ENCODE measurements around the gene BPIFB1. TPM values are rescaled to one million over a fixed set of nuclear protein-coding genes. Genes with fewer than 3 reads are reported as not detected.

BPIFB1 gene
- total RNA-seq (under 1 TPM in 1 of 2 donors, not detected in 1; 0.28 TPM), polyA plus RNA-seq (ENCODE audit: insufficient read length in 2 of 2) (under 1 TPM; 0.13 to 0.36 TPM)
- long read RNA-seq, donor 1: 0 reads
- long read RNA-seq, donor 2: 0 reads
- long read RNA-seq, donor 3: 0 reads
- long read RNA-seq, donor 4: 0 reads

- H3K27ac ChIP-seq (ENCODE audit: low read depth, low read length): no peak within 1 kb of the TSS
- DNase-seq (ENCODE audit: low read depth in 4 of 6, low spot score in 6 of 6): no peak
- no peak within 1 kb of the TSS for H3K4me3 ChIP-seq (ENCODE audit: low read depth, low read length)
- no peaks in the 10 kb centered on the region for H3K36me3 ChIP-seq (ENCODE audit: control insufficient read depth, insufficient read depth, low read length)
- no peaks in the 10 kb centered on the region for H3K9me3 ChIP-seq (ENCODE audit: control insufficient read depth, insufficient read depth, low read length)
- WGBS (ENCODE audit: insufficient coverage): 90% methylated on average over 11 of the region's 13 CpGs
- peaks cover 23% of the 10 kb centered on the region for H3K4me1 ChIP-seq (ENCODE audit: control insufficient read depth, insufficient read depth, low read length)
- peaks cover 2% of the 10 kb centered on the region for H3K27me3 ChIP-seq (ENCODE audit: control insufficient read depth, insufficient read depth, low read length)
Measured at GRCh38 chr20:33282991-33283555, at the start of gene BPIFB1. Gene BPIFB1 (plus strand): TSS chr20:33283214. CDS start chr20:33286074, 2,860 bp downstream.

- WGBS (ENCODE audit: insufficient coverage): 86% methylated on average over 1 of the region's 2 CpGs
- H3K4me3 ChIP-seq (ENCODE audit: low read depth, low read length): no peak overlapping the region
- no peaks in the 10 kb centered on the region for H3K4me1 ChIP-seq (ENCODE audit: control insufficient read depth, insufficient read depth, low read length)
- no peak for DNase-seq (ENCODE audit: low read depth in 4 of 6, low spot score in 6 of 6)
- H3K27me3 ChIP-seq (ENCODE audit: control insufficient read depth, insufficient read depth, low read length): peaks cover 5% of the 10 kb centered on the region
- H3K27ac ChIP-seq (ENCODE audit: low read depth, low read length): no peak overlapping the region
- no peaks in the 10 kb centered on the region for H3K9me3 ChIP-seq (ENCODE audit: control insufficient read depth, insufficient read depth, low read length)
- H3K36me3 ChIP-seq (ENCODE audit: control insufficient read depth, insufficient read depth, low read length): no peaks in the 10 kb centered on the region
Measured at GRCh38 chr20:33234050-33234449, 49.0 kb upstream of the BPIFB1 start.

- no peaks in the 10 kb centered on the region for H3K9me3 ChIP-seq (ENCODE audit: control insufficient read depth, insufficient read depth, low read length)
- no peak within 1 kb of the TSS for H3K27ac ChIP-seq (ENCODE audit: low read depth, low read length)
- WGBS (ENCODE audit: insufficient coverage): 92% methylated on average over 3 of the region's 5 CpGs
- peaks cover 5% of the 10 kb centered on the region for H3K27me3 ChIP-seq (ENCODE audit: control insufficient read depth, insufficient read depth, low read length)
- H3K4me1 ChIP-seq (ENCODE audit: control insufficient read depth, insufficient read depth, low read length): no peaks in the 10 kb centered on the region
- no peaks in the 10 kb centered on the region for H3K36me3 ChIP-seq (ENCODE audit: control insufficient read depth, insufficient read depth, low read length)
- no peak within 1 kb of the TSS for H3K4me3 ChIP-seq (ENCODE audit: low read depth, low read length)
- no peak for DNase-seq (ENCODE audit: low read depth in 4 of 6, low spot score in 6 of 6)
Measured at GRCh38 chr20:33235696-33236095, 47.3 kb upstream of the BPIFB1 start, which contains the start of gene BPIFA1. Gene BPIFA1 (plus strand): TSS chr20:33235996. CDS start chr20:33237712, 1,716 bp downstream.

- DNase-seq (ENCODE audit: low read depth in 4 of 6, low spot score in 6 of 6): no peak
- Histone ChIP-seq H3K27me3 (ENCODE audit: control insufficient read depth, insufficient read depth, low read length) (peaks cover 5% of the 10 kb centered on the region), H3K27ac (ENCODE audit: low read depth, low read length) (no peak overlapping the region), H3K4me1 (ENCODE audit: control insufficient read depth, insufficient read depth, low read length) (no peaks in the 10 kb centered on the region), H3K4me3 (ENCODE audit: low read depth, low read length) (no peak overlapping the region), H3K36me3 (ENCODE audit: control insufficient read depth, insufficient read depth, low read length) (no peaks in the 10 kb centered on the region), H3K9me3 (ENCODE audit: control insufficient read depth, insufficient read depth, low read length) (no peaks in the 10 kb centered on the region)
- WGBS (ENCODE audit: insufficient coverage): 80% methylated on average over 1 of the region's 1 CpG
Measured at GRCh38 chr20:33236351-33236750, 46.7 kb upstream of the BPIFB1 start.

- no peaks in the 10 kb centered on the region for H3K36me3 ChIP-seq (ENCODE audit: control insufficient read depth, insufficient read depth, low read length)
- peaks cover 5% of the 10 kb centered on the region for H3K27me3 ChIP-seq (ENCODE audit: control insufficient read depth, insufficient read depth, low read length)
- DNase-seq (ENCODE audit: low read depth in 4 of 6, low spot score in 6 of 6): no peak
- no peak overlapping the region for H3K27ac ChIP-seq (ENCODE audit: low read depth, low read length)
- no peak overlapping the region for H3K4me3 ChIP-seq (ENCODE audit: low read depth, low read length)
- 75% methylated on average over 6 of the region's 6 CpGs for WGBS (ENCODE audit: insufficient coverage)
- no peaks in the 10 kb centered on the region for H3K9me3 ChIP-seq (ENCODE audit: control insufficient read depth, insufficient read depth, low read length)
- no peaks in the 10 kb centered on the region for H3K4me1 ChIP-seq (ENCODE audit: control insufficient read depth, insufficient read depth, low read length)
Measured at GRCh38 chr20:33237989-33238388, 45.0 kb upstream of the BPIFB1 start.

GRCh38 chr20:33239418-33239817 lies 43.6 kb upstream of the BPIFB1 start:
- DNase-seq (ENCODE audit: low read depth in 4 of 6, low spot score in 6 of 6): no peak
- H3K9me3 ChIP-seq (ENCODE audit: control insufficient read depth, insufficient read depth, low read length): no peaks in the 10 kb centered on the region
- no peak overlapping the region for H3K27ac ChIP-seq (ENCODE audit: low read depth, low read length)
- peaks cover 5% of the 10 kb centered on the region for H3K27me3 ChIP-seq (ENCODE audit: control insufficient read depth, insufficient read depth, low read length)
- H3K4me3 ChIP-seq (ENCODE audit: low read depth, low read length): no peak overlapping the region
- H3K36me3 ChIP-seq (ENCODE audit: control insufficient read depth, insufficient read depth, low read length): no peaks in the 10 kb centered on the region
- no peaks in the 10 kb centered on the region for H3K4me1 ChIP-seq (ENCODE audit: control insufficient read depth, insufficient read depth, low read length)
- no CpG with 5 or more reads among the region's 1 CpG for WGBS (ENCODE audit: insufficient coverage)

GRCh38 chr20:33239979-33240736 lies 42.9 kb upstream of the BPIFB1 start:
- no peaks in the 10 kb centered on the region for H3K4me1 ChIP-seq (ENCODE audit: control insufficient read depth, insufficient read depth, low read length)
- H3K9me3 ChIP-seq (ENCODE audit: control insufficient read depth, insufficient read depth, low read length): no peaks in the 10 kb centered on the region
- no peak for DNase-seq (ENCODE audit: low read depth in 4 of 6, low spot score in 6 of 6)
- H3K27ac ChIP-seq (ENCODE audit: low read depth, low read length): no peak overlapping the region
- no peaks in the 10 kb centered on the region for H3K36me3 ChIP-seq (ENCODE audit: control insufficient read depth, insufficient read depth, low read length)
- no peak overlapping the region for H3K4me3 ChIP-seq (ENCODE audit: low read depth, low read length)
- H3K27me3 ChIP-seq (ENCODE audit: control insufficient read depth, insufficient read depth, low read length): peaks cover 5% of the 10 kb centered on the region
- 78% methylated on average over 4 of the region's 4 CpGs for WGBS (ENCODE audit: insufficient coverage)

GRCh38 chr20:33240923-33241322 lies 42.1 kb upstream of the BPIFB1 start:
- H3K27me3 ChIP-seq (ENCODE audit: control insufficient read depth, insufficient read depth, low read length): no peaks in the 10 kb centered on the region
- WGBS (ENCODE audit: insufficient coverage): 79% methylated on average over 2 of the region's 5 CpGs
- no peak for DNase-seq (ENCODE audit: low read depth in 4 of 6, low spot score in 6 of 6)

GRCh38 chr20:33242319-33243100 lies 40.5 kb upstream of the BPIFB1 start:
- no peaks in the 10 kb centered on the region for H3K9me3 ChIP-seq (ENCODE audit: control insufficient read depth, insufficient read depth, low read length)
- H3K36me3 ChIP-seq (ENCODE audit: control insufficient read depth, insufficient read depth, low read length): no peaks in the 10 kb centered on the region
- 70% methylated on average over 3 of the region's 7 CpGs for WGBS (ENCODE audit: insufficient coverage)
- H3K4me1 ChIP-seq (ENCODE audit: control insufficient read depth, insufficient read depth, low read length): no peaks in the 10 kb centered on the region
- no peak for DNase-seq (ENCODE audit: low read depth in 4 of 6, low spot score in 6 of 6)
- H3K27ac ChIP-seq (ENCODE audit: low read depth, low read length): no peak overlapping the region
- H3K27me3 ChIP-seq (ENCODE audit: control insufficient read depth, insufficient read depth, low read length): no peaks in the 10 kb centered on the region
- H3K4me3 ChIP-seq (ENCODE audit: low read depth, low read length): no peak overlapping the region

More at GRCh38 chr20:33240923-33241322, 42.1 kb upstream of the BPIFB1 start:
- Histone ChIP-seq H3K4me3 (ENCODE audit: low read depth, low read length) (no peak overlapping the region), H3K4me1 (ENCODE audit: control insufficient read depth, insufficient read depth, low read length) (no peaks in the 10 kb centered on the region), H3K36me3 (ENCODE audit: control insufficient read depth, insufficient read depth, low read length) (no peaks in the 10 kb centered on the region), H3K9me3 (ENCODE audit: control insufficient read depth, insufficient read depth, low read length) (no peaks in the 10 kb centered on the region), H3K27ac (ENCODE audit: low read depth, low read length) (no peak overlapping the region)
